ENCODE results near the gene UBE3B.

GRCh38 chr12:109430244-109430643 is 47.2 kb upstream of the UBE3B start:
- TF ChIP-seq CTCF (conservative IDR thresholded peaks at IDR 0.05; ENCODE audit: low read depth, low read length) (no peak), EZH2 (IDR thresholded peaks at IDR 0.05; ENCODE audit: low read length, unreplicated experiment) (no peak)

Measured in PC-3 (cell line).